Mesenchymal stem cell (in vitro differentiated cells and primary cell): Measurements from ENCODE around the gene NFATC1.

Experiments used
- DNase-seq: peaks from one replicate; pipeline ENCODE4 v3.0.0-alpha.2; 2013
- H2AFZ ChIP-seq: one replicate; pipeline ENCODE4 v1.6.1; 2013; ENCODE audit warnings: low read depth, mild to moderate bottlenecking, control low read depth, inconsistent platforms, low read length, moderate library complexity
- H2AK5ac ChIP-seq: 2 replicates; pipeline ENCODE4 v1.6.1; 2013; ENCODE audit warnings: low read length, moderate library complexity, mild to moderate bottlenecking, inconsistent platforms; ENCODE audit not compliant: severe bottlenecking
- H2BK120ac ChIP-seq: one replicate; pipeline ENCODE4 v1.6.1; 2013; ENCODE audit warnings: low read depth, mild to moderate bottlenecking, inconsistent platforms, low read length, moderate library complexity
- H2BK12ac ChIP-seq, 2 experiments: one replicate each; pipeline ENCODE4 v1.6.1; 2013; ENCODE audit warnings: inconsistent platforms in 2 of 2, low read length in 2 of 2, mild to moderate bottlenecking in 2 of 2, moderate library complexity in 2 of 2, control low read depth in 1 of 2
- H2BK15ac ChIP-seq: one replicate; pipeline ENCODE4 v1.6.1; 2013; ENCODE audit warnings: mild to moderate bottlenecking, low read depth, inconsistent platforms; ENCODE audit not compliant: poor library complexity, severe bottlenecking
- H2BK5ac ChIP-seq: 2 replicates; pipeline ENCODE4 v1.6.1; 2013; ENCODE audit warnings: low read depth, mild to moderate bottlenecking, low read length, control low read depth, inconsistent platforms; ENCODE audit not compliant: poor library complexity, severe bottlenecking
- H3K14ac ChIP-seq, 2 experiments: one replicate each; pipeline ENCODE4 v1.6.1; 2013; ENCODE audit warnings: inconsistent platforms in 2 of 2, low read length in 2 of 2, control low read depth in 1 of 2, mild to moderate bottlenecking in 1 of 2, moderate library complexity in 1 of 2
- H3K18ac ChIP-seq, 2 experiments: one replicate each; pipeline ENCODE4 v1.6.1; 2013; ENCODE audit warnings: inconsistent platforms in 2 of 2, low read length in 2 of 2, control low read depth in 1 of 2, low read depth in 1 of 2, mild to moderate bottlenecking in 1 of 2
- H3K23ac ChIP-seq, 2 experiments: one replicate each; pipeline ENCODE4 v1.6.1; 2013; ENCODE audit warnings: inconsistent platforms in 2 of 2, low read length in 2 of 2, mild to moderate bottlenecking in 2 of 2, moderate library complexity in 2 of 2, control low read depth in 1 of 2
- H3K27ac ChIP-seq: 2 replicates; pipeline ENCODE4 v1.5.1; 2013; ENCODE audit warnings: mild to moderate bottlenecking, moderate library complexity, low read length, control low read depth, inconsistent platforms; ENCODE audit not compliant: poor library complexity, severe bottlenecking
- H3K27me3 ChIP-seq, 2 experiments: 2 replicates each; pipeline versions ENCODE4 v1.6.1 to v1.7.0; 2013; ENCODE audit warnings: low read length in 2 of 2, mild to moderate bottlenecking in 2 of 2, moderate library complexity in 2 of 2, control low read depth in 1 of 2, inconsistent platforms in 1 of 2; ENCODE audit not compliant: control insufficient read depth in 1 of 2, insufficient read depth in 1 of 2
- H3K36me3 ChIP-seq, 2 experiments: 2 replicates each; pipeline versions ENCODE4 v1.6.1 to v1.7.0; 2013; ENCODE audit warnings: low read length in 2 of 2, control low read depth in 1 of 2, inconsistent platforms in 1 of 2, low read depth in 1 of 2, mild to moderate bottlenecking in 1 of 2; ENCODE audit not compliant: insufficient read depth in 2 of 2, control insufficient read depth in 1 of 2
- H3K4ac ChIP-seq, 2 experiments: one replicate each; pipeline ENCODE4 v1.6.1; 2013; ENCODE audit warnings: inconsistent platforms in 2 of 2, low read length in 2 of 2, mild to moderate bottlenecking in 2 of 2, moderate library complexity in 2 of 2, control low read depth in 1 of 2, low read depth in 1 of 2
- H3K4me1 ChIP-seq: 2 replicates; pipeline ENCODE4 v1.6.1; 2013; ENCODE audit warnings: low read depth, low read length, control low read depth; ENCODE audit not compliant: control insufficient read depth, insufficient read depth
- H3K4me2 ChIP-seq: 2 replicates; pipeline ENCODE4 v1.6.1; 2013; ENCODE audit warnings: low read length, mild to moderate bottlenecking, inconsistent platforms; ENCODE audit not compliant: poor library complexity, severe bottlenecking
- H3K4me3 ChIP-seq, 2 experiments: 2 replicates each; pipeline versions ENCODE4 v1.5.1 to v1.7.0; 2013; ENCODE audit warnings: low read length in 2 of 2, mild to moderate bottlenecking in 2 of 2, control low read depth in 1 of 2, low read depth in 1 of 2; ENCODE audit not compliant: insufficient read depth in 1 of 2
- H3K79me1 ChIP-seq: replicated peaks from 2 replicates; pipeline ENCODE4 v1.6.1; 2013; ENCODE audit warnings: mild to moderate bottlenecking, control low read depth, low read length, inconsistent platforms; ENCODE audit not compliant: poor library complexity, severe bottlenecking
- H3K9ac ChIP-seq: 2 replicates; pipeline ENCODE4 v1.7.0; 2013; ENCODE audit warnings: mild to moderate bottlenecking, low read length, moderate library complexity
- H3K9me3 ChIP-seq: 2 replicates; pipeline ENCODE4 v1.7.0; 2013; ENCODE audit warnings: mild to moderate bottlenecking, low read length; ENCODE audit not compliant: control insufficient read depth
- H4K8ac ChIP-seq: one replicate; pipeline ENCODE4 v1.6.1; 2013; ENCODE audit warnings: inconsistent platforms, mild to moderate bottlenecking, low read length, moderate library complexity
- H4K91ac ChIP-seq: one replicate; pipeline ENCODE4 v1.6.1; 2013; ENCODE audit warnings: mild to moderate bottlenecking, low read length, inconsistent platforms
- WGBS: methylation state at CpG from one replicate; pipeline ENCODE4 v1.1.7; 2013; ENCODE audit warnings: mixed read lengths; 5-methylcytosine and 5-hydroxymethylcytosine counted together

The NFATC1 gene

DNA sequence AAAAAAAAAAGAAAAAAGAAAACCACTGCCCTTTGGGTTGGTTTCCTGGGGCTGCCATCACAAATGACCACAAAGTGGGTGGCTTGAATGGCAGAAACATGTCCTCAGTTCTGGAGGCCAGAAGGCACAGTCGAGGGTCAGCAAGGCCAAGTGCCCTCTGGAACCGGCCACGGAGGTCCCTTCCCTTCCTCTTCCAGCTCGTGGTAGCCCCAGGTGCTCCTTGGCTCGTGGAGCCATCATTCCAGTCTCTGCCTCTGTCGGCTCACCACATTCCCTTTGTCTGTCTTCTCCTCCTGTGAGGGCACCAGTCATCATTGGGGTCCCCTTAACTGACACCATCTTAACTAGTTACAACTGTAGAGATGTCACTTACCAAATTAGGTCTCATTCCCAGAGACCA is 8.5 kb upstream of the NFATC1 start:
- WGBS: 85% methylated on average over 6 of the region's 6 CpGs
- Histone ChIP-seq H3K23ac (no peak overlapping the region), H3K18ac (no peak overlapping the region), H3K4ac (no peak overlapping the region), H2AFZ (no peak overlapping the region), H3K79me1 (no peaks in the 10 kb centered on the region), H3K9me3 (no peaks in the 10 kb centered on the region), H4K91ac (no peak overlapping the region), H3K27me3 (peaks cover 66 to 92% of the 10 kb centered on the region in 2 experiments), H4K8ac (no peak overlapping the region), H2BK12ac (no peak overlapping the region), H2BK15ac (no peak overlapping the region), H3K4me2 (no peak overlapping the region), H3K9ac (no peak overlapping the region), H3K4me1 (no peaks in the 10 kb centered on the region), H3K14ac (no peak overlapping the region), H3K4me3 (no peak overlapping the region), H2BK5ac (no peak overlapping the region), H2AK5ac (no peak overlapping the region), H3K27ac (no peak overlapping the region), H2BK120ac (no peak overlapping the region), H3K36me3 (no peaks in the 10 kb centered on the region)
- DNase-seq: no peak

DNA sequence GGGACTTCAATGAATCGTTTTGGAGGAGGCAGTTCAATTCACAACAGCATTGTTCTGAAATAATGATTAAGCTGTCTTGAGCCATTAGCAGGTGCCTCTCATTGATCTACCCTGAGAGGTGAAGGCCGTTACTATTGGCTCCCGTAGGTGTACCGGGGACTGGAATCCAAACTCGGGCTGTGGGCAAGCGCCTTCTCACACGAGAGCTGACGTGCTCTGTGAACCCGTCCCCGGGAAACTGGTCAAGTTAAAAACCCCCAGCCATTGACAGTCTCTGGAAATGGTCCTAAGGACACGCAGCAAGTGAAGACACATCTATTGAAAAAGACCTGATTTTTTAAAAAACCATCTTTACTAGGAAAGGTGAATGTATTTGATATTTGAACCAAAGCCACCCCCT is 8.1 kb upstream of the NFATC1 start:
- Histone ChIP-seq H3K4me1 (no peaks in the 10 kb centered on the region), H3K9me3 (no peaks in the 10 kb centered on the region), H3K14ac (no peak overlapping the region), H3K9ac (no peak overlapping the region), H2AFZ (no peak overlapping the region), H2BK15ac (no peak overlapping the region), H3K36me3 (no peaks in the 10 kb centered on the region), H4K91ac (no peak overlapping the region), H3K27me3 (peaks cover 70 to 93% of the 10 kb centered on the region in 2 experiments), H2BK5ac (no peak overlapping the region), H3K4me2 (no peak overlapping the region), H2AK5ac (no peak overlapping the region), H2BK12ac (no peak overlapping the region), H2BK120ac (no peak overlapping the region), H3K23ac (no peak overlapping the region), H3K18ac (no peak overlapping the region), H3K4ac (no peak overlapping the region), H3K79me1 (no peaks in the 10 kb centered on the region), H3K4me3 (no peak overlapping the region), H4K8ac (no peak overlapping the region), H3K27ac (no peak overlapping the region)
- WGBS: 82% methylated on average over 10 of the region's 11 CpGs
- no peak for DNase-seq

DNA sequence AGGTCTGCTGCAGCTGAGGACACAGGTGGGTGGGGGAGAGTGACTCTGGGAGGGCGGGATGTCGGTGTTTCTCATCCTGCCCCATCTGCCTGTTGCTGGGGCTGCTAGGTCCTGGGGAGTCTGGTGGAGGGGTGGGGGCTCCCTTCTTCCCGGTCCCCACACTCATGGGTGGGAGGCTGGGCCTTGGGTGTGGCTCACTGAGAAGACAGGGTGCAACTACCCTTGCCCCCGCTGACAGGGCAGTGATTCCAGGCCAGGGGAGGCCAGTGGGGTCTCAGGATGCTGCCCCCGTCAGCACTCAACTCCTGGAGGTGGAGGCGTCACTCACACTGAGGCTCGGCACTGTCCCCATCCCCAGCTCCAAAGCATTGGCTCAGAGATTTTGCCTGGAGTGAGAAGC is 7.7 kb upstream of the NFATC1 start:
- H3K27me3 ChIP-seq: peaks cover 73 to 93% of the 10 kb centered on the region in 2 experiments
- no peaks in the 10 kb centered on the region for H3K79me1 ChIP-seq
- H3K4ac ChIP-seq: no peak overlapping the region
- no peak overlapping the region for H4K91ac ChIP-seq
- no peak overlapping the region for H3K27ac ChIP-seq
- no peak overlapping the region for H3K23ac ChIP-seq
- no peak for DNase-seq
- H3K4me3 ChIP-seq: no peak overlapping the region
- 78% methylated on average over 4 of the region's 7 CpGs for WGBS
- H2BK120ac ChIP-seq: no peak overlapping the region
- H2AFZ ChIP-seq: no peak overlapping the region
- no peak overlapping the region for H3K18ac ChIP-seq
- no peak overlapping the region for H3K14ac ChIP-seq
- H2BK12ac ChIP-seq: no peak overlapping the region
- H3K9ac ChIP-seq: no peak overlapping the region
- H3K9me3 ChIP-seq: no peaks in the 10 kb centered on the region
- no peak overlapping the region for H2BK15ac ChIP-seq
- H2BK5ac ChIP-seq: no peak overlapping the region
- H3K36me3 ChIP-seq: no peaks in the 10 kb centered on the region
- no peak overlapping the region for H4K8ac ChIP-seq
- H2AK5ac ChIP-seq: no peak overlapping the region
- peaks cover under 1% of the 10 kb centered on the region for H3K4me1 ChIP-seq
- no peak overlapping the region for H3K4me2 ChIP-seq

DNA sequence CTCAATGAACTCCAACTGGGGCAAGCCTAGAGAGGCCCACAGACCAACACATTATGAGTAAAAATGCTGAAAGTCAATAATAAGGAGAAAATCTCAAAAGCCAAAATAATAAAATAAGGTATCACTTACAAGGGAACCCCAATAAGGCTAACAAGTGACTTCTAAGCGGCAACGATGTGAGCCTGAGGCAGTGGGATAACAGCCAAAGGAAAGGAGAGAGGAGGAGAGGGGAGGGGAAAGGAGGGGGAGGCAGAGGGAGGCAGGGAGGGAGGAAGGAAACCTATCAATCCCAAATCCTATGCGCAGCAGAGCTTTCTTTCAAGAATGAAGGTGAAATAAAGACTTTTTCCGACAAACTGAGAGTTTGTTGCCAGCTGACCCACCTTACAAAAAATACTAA is 6.0 kb upstream of the NFATC1 start:
- Histone ChIP-seq H3K18ac (no peak overlapping the region), H2BK12ac (no peak overlapping the region), H2BK120ac (no peak overlapping the region), H4K8ac (no peak overlapping the region), H3K79me1 (no peaks in the 10 kb centered on the region), H3K9ac (no peak overlapping the region), H3K9me3 (no peaks in the 10 kb centered on the region), H3K23ac (no peak overlapping the region), H3K4me3 (no peak overlapping the region), H2AFZ (no peak overlapping the region), H3K4me1 (peaks cover 11% of the 10 kb centered on the region), H3K4ac (no peak overlapping the region), H3K36me3 (no peaks in the 10 kb centered on the region), H2AK5ac (no peak overlapping the region), H4K91ac (no peak overlapping the region), H2BK15ac (no peak overlapping the region), H3K27ac (no peak overlapping the region), H3K4me2 (no peak overlapping the region), H3K14ac (no peak overlapping the region), H3K27me3 (peaks cover 64 to 79% of the 10 kb centered on the region in 2 experiments), H2BK5ac (no peak overlapping the region)
- DNase-seq: no peak
- 67% methylated on average over 4 of the region's 4 CpGs for WGBS
